GM20000 (cell line): ENCODE results near the gene HOXA1.
"Not testable (repeated sequence)": the region's sequence is repeated elsewhere in the genome, so short reads cannot be mapped to it uniquely, and the experiment has no call there.

Experiments
- DNase-seq: peaks from one replicate; pipeline ENCODE4 v3.0.0; 2012; ENCODE audit warnings: low spot score
- TF ChIP-seq, protein P1 (sequence below): IDR thresholded peaks from 2 replicates; pipeline ENCODE4 v1.5.1; 2012; ENCODE audit warnings: mild to moderate bottlenecking, control low read depth; ENCODE audit errors: extremely low read depth, missing control alignments

Gene HOXA1

DNA sequence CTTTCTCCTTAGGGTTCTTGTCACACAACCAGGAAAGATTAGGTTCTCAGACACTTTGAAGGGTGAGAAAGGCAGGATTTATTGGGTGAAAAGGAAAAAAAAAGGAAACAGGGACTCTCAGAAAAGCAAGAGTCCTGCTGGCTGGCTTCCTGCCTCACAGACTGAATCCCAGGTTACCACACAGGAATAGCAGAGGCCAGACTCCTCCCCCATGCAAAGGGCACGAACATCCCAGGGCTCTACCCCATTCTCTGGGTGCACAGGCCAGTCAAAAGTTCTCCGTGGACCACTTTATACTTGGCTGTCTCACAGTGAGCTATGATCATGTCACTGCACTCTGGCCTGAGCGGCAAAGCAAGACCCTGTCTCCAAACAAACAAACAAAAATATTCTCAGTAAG, 42.6 kb downstream of the HOXA1 start:
- DNase-seq = no peak
- TF ChIP-seq, protein P1, sequence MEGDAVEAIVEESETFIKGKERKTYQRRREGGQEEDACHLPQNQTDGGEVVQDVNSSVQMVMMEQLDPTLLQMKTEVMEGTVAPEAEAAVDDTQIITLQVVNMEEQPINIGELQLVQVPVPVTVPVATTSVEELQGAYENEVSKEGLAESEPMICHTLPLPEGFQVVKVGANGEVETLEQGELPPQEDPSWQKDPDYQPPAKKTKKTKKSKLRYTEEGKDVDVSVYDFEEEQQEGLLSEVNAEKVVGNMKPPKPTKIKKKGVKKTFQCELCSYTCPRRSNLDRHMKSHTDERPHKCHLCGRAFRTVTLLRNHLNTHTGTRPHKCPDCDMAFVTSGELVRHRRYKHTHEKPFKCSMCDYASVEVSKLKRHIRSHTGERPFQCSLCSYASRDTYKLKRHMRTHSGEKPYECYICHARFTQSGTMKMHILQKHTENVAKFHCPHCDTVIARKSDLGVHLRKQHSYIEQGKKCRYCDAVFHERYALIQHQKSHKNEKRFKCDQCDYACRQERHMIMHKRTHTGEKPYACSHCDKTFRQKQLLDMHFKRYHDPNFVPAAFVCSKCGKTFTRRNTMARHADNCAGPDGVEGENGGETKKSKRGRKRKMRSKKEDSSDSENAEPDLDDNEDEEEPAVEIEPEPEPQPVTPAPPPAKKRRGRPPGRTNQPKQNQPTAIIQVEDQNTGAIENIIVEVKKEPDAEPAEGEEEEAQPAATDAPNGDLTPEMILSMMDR = no peak

DNA sequence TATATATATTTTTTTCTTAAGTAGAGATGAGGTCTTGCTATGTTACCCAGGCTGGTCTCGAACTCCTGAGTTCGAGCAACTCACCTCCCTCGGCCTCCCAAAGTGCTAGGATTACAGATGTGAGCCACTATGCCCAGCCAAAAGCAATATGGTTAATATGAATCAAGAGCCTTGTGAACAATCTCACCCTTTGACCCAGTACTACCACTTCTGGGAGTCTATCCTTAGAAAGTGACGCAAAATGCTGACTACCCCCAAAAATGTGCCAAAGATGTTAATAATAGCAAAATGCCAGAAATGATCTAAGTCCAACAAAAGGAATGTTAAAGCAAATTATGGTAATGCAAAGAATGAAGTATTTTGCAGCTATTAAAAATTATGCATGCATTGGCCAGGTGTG, 44.3 kb downstream of the HOXA1 start:
- DNase-seq = no peak
- TF ChIP-seq, protein P1 = no peak

DNA sequence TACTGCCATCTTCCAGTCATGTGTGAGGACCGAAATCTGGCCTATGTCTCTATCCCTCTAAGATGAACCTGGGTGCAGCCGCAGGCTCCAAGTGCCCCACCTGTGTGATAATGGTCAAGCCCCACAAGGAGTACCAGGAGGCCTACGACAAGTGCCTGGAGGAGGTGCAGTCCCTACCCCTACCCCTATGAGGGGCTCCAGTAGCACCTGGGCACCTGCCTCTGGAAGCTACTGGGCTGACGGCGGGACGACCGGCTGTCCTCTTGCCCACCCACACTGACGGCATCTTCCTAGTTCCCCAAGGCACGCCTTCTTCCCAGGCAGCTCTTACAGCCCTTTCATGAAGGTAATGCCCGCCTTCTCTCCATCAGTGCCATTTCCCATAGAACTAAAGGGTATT, 47.4 kb downstream of the HOXA1 start:
- no peak for DNase-seq
- TF ChIP-seq, protein P1 = no peak

DNA sequence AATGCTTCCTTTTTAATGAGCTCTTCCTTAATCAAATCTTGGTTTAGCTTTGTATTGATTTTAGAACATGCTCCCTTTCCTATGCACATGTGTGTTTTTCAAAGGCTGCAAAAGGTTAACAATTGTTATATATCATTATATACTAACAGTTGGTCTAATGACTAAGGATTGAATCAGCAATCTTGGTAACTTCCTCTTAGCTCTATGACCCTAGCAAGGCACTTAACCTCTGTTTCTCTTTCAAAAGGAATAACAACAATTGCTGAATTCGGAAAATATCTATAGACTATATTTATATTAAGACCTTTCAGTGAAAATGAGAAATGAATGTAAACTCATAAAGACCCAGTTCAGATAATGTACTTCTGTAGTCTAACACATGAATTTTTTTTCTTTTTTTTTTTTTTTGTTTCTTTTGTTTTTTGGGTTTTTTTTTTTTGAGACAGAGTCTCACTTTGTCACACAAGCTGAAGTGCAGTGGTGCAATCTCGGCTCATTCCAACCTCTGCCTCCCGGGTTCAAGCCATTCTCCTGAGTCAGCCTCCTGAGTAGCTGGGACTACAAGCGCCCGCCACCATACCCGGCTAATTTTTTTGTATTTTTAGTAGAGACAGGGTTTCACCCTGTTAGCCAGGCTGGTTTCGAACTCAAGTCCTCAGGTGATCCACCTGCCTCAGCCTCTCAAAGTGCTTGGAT, 48.8 kb downstream of the HOXA1 start:
- no peak for DNase-seq
- TF ChIP-seq, protein P1 = no peak

DNA sequence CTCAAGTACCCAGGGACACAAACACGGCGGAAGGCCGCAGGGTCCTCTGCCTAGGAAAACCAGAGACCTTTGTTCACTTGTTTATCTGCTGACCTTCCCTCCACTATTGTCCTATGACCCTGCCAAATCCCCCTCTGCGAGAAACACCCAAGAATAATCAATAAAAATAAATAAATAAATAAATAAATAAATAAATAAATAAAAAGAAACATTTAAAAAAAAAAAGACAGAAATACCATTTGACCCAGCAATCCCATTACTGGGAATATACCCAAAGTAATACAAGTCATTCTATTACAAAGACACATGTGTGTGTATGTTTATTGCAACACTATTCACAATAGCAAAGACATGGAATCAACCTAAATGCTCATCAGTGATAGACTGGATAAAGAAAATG, 49.8 kb downstream of the HOXA1 start:
- not testable (repeated sequence) for DNase-seq

DNA sequence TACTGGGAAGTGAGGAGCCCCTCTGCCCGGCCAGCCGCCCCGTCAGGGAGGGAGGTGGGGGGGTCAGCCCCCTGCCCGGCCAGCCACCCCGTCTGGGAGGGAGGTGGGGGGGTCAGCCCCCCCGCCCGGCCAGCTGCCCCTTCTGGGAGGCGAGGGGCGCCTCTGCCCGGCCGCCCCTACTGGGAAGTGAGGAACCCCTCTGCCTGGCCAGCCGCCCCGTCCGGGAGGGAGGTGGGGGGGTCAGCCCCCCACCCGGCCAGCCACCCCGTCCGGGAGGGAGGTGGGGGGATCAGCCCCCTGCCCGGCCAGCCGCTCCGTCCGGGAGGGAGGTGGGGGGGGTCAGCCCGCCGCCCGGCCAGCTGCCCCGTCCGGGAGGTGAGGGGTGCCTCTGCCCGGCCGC, 50.7 kb downstream of the HOXA1 start:
- DNase-seq = not testable (repeated sequence)
